HepG2 (cell line): ENCODE measurements around the gene TMUB1. TPM values are rescaled to one million over a fixed set of nuclear protein-coding genes. Genes with fewer than 3 reads are reported as not detected.

ENCODE experiments used
- ATAC-seq: fragments of 200-7000 bp; cut with Tn5 transposase; 3 replicates; pipeline ENCODE4 v1.9.1; 2020; ENCODE audit warnings: mild to moderate bottlenecking, moderate library complexity
- BruUV-seq: library from RNA; stranded (reverse); fragments of 400-500 nt; replicated peaks from 2 replicates; lab custom pipeline; 2021; lab: Mats Ljungman, UMichigan
- CTCF ChIA-PET: fragments of 300-600 bp; formaldehyde crosslinking; extraction: SDS; loops from one replicate; lab custom pipeline; 2021; ENCODE audit warnings: low total read pairs, inconsistent platforms, low intra/inter-chr PET ratio; lab: Yijun Ruan, JAX
- POLR2A ChIA-PET: fragments of 350-600 bp; sonication (Branson Sonifier 250); formaldehyde crosslinking; loops from one replicate; lab custom pipeline; 2020; ENCODE audit warnings: antibody characterized with exemption, inconsistent platforms; lab: Yijun Ruan, JAX
- DNase-seq: peaks from one replicate; pipeline ENCODE4 v3.0.0-alpha.2; 2015; ENCODE audit warnings: low spot score
- FAIRE-seq: peaks from 3 replicates; lab custom pipeline; 2011; peaks lifted over from hg19 to GRCh38; lab: Jason Lieb, UNC
- H2AFZ ChIP-seq: one replicate; pipeline ENCODE4 v1.6.1; 2011; ENCODE audit warnings: low read length, inconsistent platforms
- H3K27ac ChIP-seq: fragments of 300-600 bp; 3 replicates; pipeline ENCODE4 v1.8.0; 2011; ENCODE audit warnings: mixed run types, mild to moderate bottlenecking, mixed read lengths, low read length, inconsistent platforms; ENCODE audit not compliant: insufficient read depth; ENCODE audit errors: extremely low read length
- H3K27me3 ChIP-seq, 2 experiments: fragments of 200-600 bp in 1 of 2; 2 replicates in 1 of 2; 3 replicates in 1 of 2; pipeline versions ENCODE4 v1.6.0 to v1.8.0; 2011; ENCODE audit warnings: low read length in 2 of 2, mild to moderate bottlenecking in 2 of 2, moderate library complexity in 2 of 2, inconsistent platforms in 1 of 2; ENCODE audit not compliant: insufficient read depth in 2 of 2, control insufficient read depth in 1 of 2
- H3K36me3 ChIP-seq, 2 experiments: fragments of 200-600 bp in 1 of 2; replicated peaks in 1 of 2; 2 replicates in 1 of 2; 3 replicates in 1 of 2; pipeline versions ENCODE4 v1.5.1 to v1.8.0; 2011; ENCODE audit warnings: low read length in 2 of 2, inconsistent platforms in 1 of 2; ENCODE audit not compliant: insufficient read depth in 2 of 2, control insufficient read depth in 1 of 2
- H3K4me1 ChIP-seq: 2 replicates; pipeline ENCODE4 v1.5.1; 2012; ENCODE audit warnings: low read length, inconsistent platforms; ENCODE audit not compliant: insufficient read depth
- H3K4me2 ChIP-seq: 2 replicates; pipeline ENCODE4 v1.6.0; 2011; ENCODE audit warnings: low read depth, low read length, inconsistent platforms
- H3K4me3 ChIP-seq, 3 experiments: fragments of 200-600 bp in 1 of 3; sonication (generic), shearing (Covaris generic) in 1 of 3; replicated peaks in 1 of 3; 2 replicates each; pipeline ENCODE4 v1.5.1; 2011 to 2016; ENCODE audit warnings: low read length in 3 of 3, inconsistent platforms in 2 of 3, low read depth in 2 of 3, mild to moderate bottlenecking in 2 of 3, control low read depth in 1 of 3, mixed read lengths in 1 of 3; ENCODE audit not compliant: insufficient read depth in 1 of 3
- H3K79me2 ChIP-seq: one replicate; pipeline ENCODE4 v1.6.1; 2011; ENCODE audit warnings: low read length, inconsistent platforms; ENCODE audit not compliant: insufficient read depth
- H3K9ac ChIP-seq: 2 replicates; pipeline ENCODE4 v1.6.0; 2011; ENCODE audit warnings: mild to moderate bottlenecking, low read depth, low read length, inconsistent platforms; ENCODE audit not compliant: insufficient read depth
- H3K9me3 ChIP-seq: 2 replicates; pipeline ENCODE4 v1.5.1; 2012; ENCODE audit warnings: mild to moderate bottlenecking, low read length
- H4K20me1 ChIP-seq: 2 replicates; pipeline ENCODE4 v1.6.0; 2011; ENCODE audit warnings: inconsistent platforms, mild to moderate bottlenecking, low read length, moderate library complexity; ENCODE audit not compliant: insufficient read depth
- ARNTL ChIP-seq: sonication (generic); formaldehyde crosslinking; IDR thresholded peaks from 2 replicates; pipeline ENCODE4 v1.4.0; 2020; ENCODE audit warnings: mild to moderate bottlenecking, missing genetic modification reagents
- IKZF4 ChIP-seq: sonication (generic); formaldehyde crosslinking; IDR thresholded peaks from 2 replicates; pipeline ENCODE4 v1.5.1; 2020; ENCODE audit warnings: borderline replicate concordance, mild to moderate bottlenecking, low read depth, missing genetic modification reagents; ENCODE audit errors: not compliant biosample characterization
- IKZF5 ChIP-seq: IDR thresholded peaks from 2 replicates; pipeline ENCODE4 v1.6.1; 2018; ENCODE audit warnings: missing genetic modification reagents, mild to moderate bottlenecking, missing compliant biosample characterization
- KLF6 ChIP-seq: IDR thresholded peaks from 2 replicates; pipeline ENCODE4 v1.8.0; 2016; ENCODE audit warnings: missing biosample characterization, missing genetic modification reagents
- WGBS: methylation state at CpG from one replicate; pipeline ENCODE4 v1.1.6; 2017; ENCODE audit warnings: low lambda C conversion rate; 5-methylcytosine and 5-hydroxymethylcytosine counted together
- in situ Hi-C: cut with HindIII; loops from 2 replicates; pipeline ENCODE4 v1.10.0; 2017; ENCODE audit warnings: low pct_unique_long_range_greater_than_20kb; ENCODE audit not compliant: extremely low pct_ligation_motif_present
- intact Hi-C: fragments of 100-400 bp; cut with micrococcal nuclease; formaldehyde crosslinking; loops from one replicate; pipeline ENCODE4 v1.10.0; 2022; ENCODE audit not compliant: unreplicated experiment
- polyA plus RNA-seq, 8 experiments: library from polyadenylated mRNA; depleted of rRNA in 3 of 8; stranded (reverse) in 7 of 8; unstranded in 1 of 8; fragments of >200 nt; fragmentation: Illumina TruSeq in 4 of 8; extraction: Trizol in 4 of 8; gene quantifications; 2 replicates each; pipeline versions ENCODE4 v1.2.1 to v1.2.3, GENCODE V29; 2011 to 2016; ENCODE audit warnings: low read depth in 4 of 8, missing spikeins in 1 of 8, mixed read lengths in 1 of 8; ENCODE audit not compliant: insufficient read depth in 1 of 8
- total RNA-seq, 5 experiments: library from RNA; depleted of rRNA; stranded (reverse); fragments of >200 nt; fragmentation: Illumina TruSeq; extraction: Trizol; gene quantifications; 2 replicates each; pipeline ENCODE4 v1.2.3, GENCODE V29; 2016; ENCODE audit warnings: low read depth in 1 of 5

TMUB1 gene
- total and polyA plus RNA-seq, 2 of the 13 experiments (the other 11 are each of a cell fraction or from before 2014, with no cell fraction given), result 44.8 to 51.6 TPM

- TF ChIP-seq KLF6 (CRISPR knock-in tag), result no peak
- TF ChIP-seq IKZF5 (CRISPR knock-in tag), result no peak
- no peak for TF ChIP-seq ARNTL
- TF ChIP-seq IKZF4 (CRISPR knock-in tag), result no peak
- Histone ChIP-seq H2AFZ (no peak overlapping the region), H4K20me1 (peaks cover 41% of the 10 kb centered on the region), H3K4me3 (no peak overlapping the region), H3K27ac (no peak overlapping the region), H3K9ac (no peak overlapping the region), H3K27me3 (no peaks in the 10 kb centered on the region), H3K9me3 (no peaks in the 10 kb centered on the region), H3K4me2 (no peak overlapping the region), H3K36me3 (peaks cover 6 to 24% of the 10 kb centered on the region in 2 experiments; a peak in 4 of 5 replicates), H3K79me2 (peaks cover 24% of the 10 kb centered on the region), H3K4me1 (peaks cover 14% of the 10 kb centered on the region)
- DNase-seq (no peak), ATAC-seq (peak; percentile 14), FAIRE-seq (no peak)
- WGBS, result 89% methylated on average over 11 of the region's 11 CpGs
- CTCF ChIA-PET, result interaction anchor here (0.9 to 1.7 kb wide), 4 partner anchors 19 to 92 kb away, joined by 3 to 6 read pairs (median 3); partner anchors contain the start of gene AGAP3
- in situ Hi-C loops (no loop called here), intact Hi-C loops (loop anchor here (2.0 kb wide), 1 partner anchor 52 kb away; the partner anchor contains the start of gene SLC4A2)
- POLR2A ChIA-PET, result interaction anchor here (0.9 to 1.2 kb wide), 2 partner anchors 23 to 48 kb away, joined by 4 read pairs; no protein-coding TSS in a partner anchor
- BruUV-seq, result no TSS peak
Observed at GRCh38 chr7:151110236-151110940, 27.1 kb upstream of the TMUB1 start.
